Measurements from ENCODE around the gene CDH4. TPM values are rescaled to one million over a fixed set of nuclear protein-coding genes. Genes with fewer than 3 reads are reported as not detected.

CDH4 gene
- total RNA-seq, 2 donors from 2014 or later, result 0.07 to 0.94 TPM

DNA sequence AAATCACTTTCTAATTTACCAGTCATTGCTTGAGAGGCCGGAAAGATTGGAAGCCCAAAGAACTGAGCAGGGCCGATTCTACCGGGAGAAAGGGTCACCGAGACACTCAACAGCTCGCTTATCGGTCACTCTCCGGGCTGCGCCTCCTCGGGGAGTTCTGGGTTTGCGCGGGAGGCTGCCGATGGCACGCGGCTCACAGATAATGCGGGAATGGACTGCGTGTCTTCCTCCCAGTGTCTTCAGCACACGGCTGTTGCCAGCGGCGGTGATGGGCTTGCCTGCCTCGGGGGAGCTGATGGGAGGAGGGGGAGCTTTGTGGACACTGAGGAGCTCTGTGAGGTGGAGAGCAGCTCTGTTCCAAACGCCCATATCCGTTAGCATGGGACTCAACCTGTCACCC is 314.6 kb downstream of the CDH4 start:
- H3K4me3 ChIP-seq, result no peak overlapping the region
- H3K4me1 ChIP-seq, result no peaks in the 10 kb centered on the region
- H3K27me3 ChIP-seq, result no peaks in the 10 kb centered on the region
- H3K9me3 ChIP-seq, result no peaks in the 10 kb centered on the region
- H3K36me3 ChIP-seq, result no peaks in the 10 kb centered on the region
- no peak for TF ChIP-seq CTCF (IDR thresholded peaks at IDR 0.05)
- no peak overlapping the region for H3K27ac ChIP-seq
- DNase-seq (ENCODE audit: low spot score), result no peak

DNA sequence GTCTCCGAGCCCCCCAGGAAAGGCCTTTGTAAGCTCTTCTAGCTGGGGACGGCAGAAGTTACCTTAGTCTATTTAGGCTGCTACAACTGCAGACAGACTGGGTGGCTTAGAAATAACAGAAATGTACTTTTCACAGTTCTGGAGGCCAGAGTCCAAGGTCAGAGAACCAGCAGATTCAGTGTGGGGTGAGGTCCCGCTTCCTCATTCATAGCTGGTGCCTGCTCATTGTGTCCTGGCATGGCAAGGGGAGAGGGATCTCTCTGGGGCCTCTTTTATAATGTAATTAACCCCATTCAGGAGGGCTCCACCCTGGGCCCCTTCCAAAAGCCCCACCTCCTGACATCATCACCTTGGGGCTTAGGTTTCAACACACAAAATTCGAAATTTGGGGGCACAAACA is 315.1 kb downstream of the CDH4 start:
- no peak for DNase-seq (ENCODE audit: low spot score)
- no peak for TF ChIP-seq CTCF (IDR thresholded peaks at IDR 0.05)
- H3K27me3 ChIP-seq, result no peaks in the 10 kb centered on the region
- no peaks in the 10 kb centered on the region for H3K4me1 ChIP-seq
- no peak overlapping the region for H3K4me3 ChIP-seq
- H3K27ac ChIP-seq, result no peak overlapping the region
- H3K9me3 ChIP-seq, result no peaks in the 10 kb centered on the region
- no peaks in the 10 kb centered on the region for H3K36me3 ChIP-seq

- no peak for DNase-seq (ENCODE audit: low spot score)
- no peaks in the 10 kb centered on the region for H3K27me3 ChIP-seq
- no peaks in the 10 kb centered on the region for H3K36me3 ChIP-seq
- no peaks in the 10 kb centered on the region for H3K4me1 ChIP-seq
- no peak for TF ChIP-seq CTCF (IDR thresholded peaks at IDR 0.05)
- no peak overlapping the region for H3K4me3 ChIP-seq
- H3K27ac ChIP-seq, result no peak overlapping the region
- no peaks in the 10 kb centered on the region for H3K9me3 ChIP-seq
Observed at GRCh38 chr20:61569825-61570224, 317.8 kb downstream of the CDH4 start.

DNA sequence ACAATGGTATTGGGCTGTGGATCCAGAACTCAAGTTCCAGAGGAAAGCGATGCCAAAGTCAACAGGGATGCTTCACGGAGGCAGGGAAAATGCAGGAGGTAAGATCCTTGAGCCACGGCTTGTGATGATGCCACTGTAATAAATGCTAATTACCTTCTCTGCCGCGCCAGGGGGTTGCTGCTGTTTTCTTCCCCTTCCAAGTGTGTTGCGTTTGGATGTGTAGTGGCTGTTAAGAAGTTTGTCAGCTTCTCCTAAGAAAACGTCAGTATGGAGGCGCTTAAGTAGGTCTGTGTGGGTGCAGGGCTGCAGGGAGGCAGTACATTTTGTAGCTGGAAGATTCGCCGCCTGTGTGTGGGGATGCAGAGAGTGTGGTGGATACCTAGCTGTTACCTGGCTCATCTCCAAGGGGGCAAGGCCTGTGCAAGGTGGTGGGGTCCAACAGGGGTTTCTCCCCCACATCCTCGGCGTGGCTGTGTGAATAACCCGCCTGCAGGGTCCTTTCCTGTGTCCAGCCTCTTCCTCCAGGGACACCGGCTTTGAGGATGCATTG is 318.7 kb downstream of the CDH4 start:
- Histone ChIP-seq H3K4me1 (no peaks in the 10 kb centered on the region), H3K36me3 (no peaks in the 10 kb centered on the region), H3K27ac (no peak overlapping the region), H3K27me3 (no peaks in the 10 kb centered on the region), H3K4me3 (no peak overlapping the region), H3K9me3 (no peaks in the 10 kb centered on the region)
- TF ChIP-seq CTCF (IDR thresholded peaks at IDR 0.05), result no peak
- no peak for DNase-seq (ENCODE audit: low spot score)

GRCh38 chr20:61571221-61571620 is 319.2 kb downstream of the CDH4 start:
- no peak for TF ChIP-seq CTCF (IDR thresholded peaks at IDR 0.05)
- Histone ChIP-seq H3K27me3 (no peaks in the 10 kb centered on the region), H3K4me3 (no peak overlapping the region), H3K36me3 (no peaks in the 10 kb centered on the region), H3K9me3 (no peaks in the 10 kb centered on the region), H3K4me1 (no peaks in the 10 kb centered on the region), H3K27ac (no peak overlapping the region)
- DNase-seq (ENCODE audit: low spot score), result no peak
